Activated naive CD8-positive, alpha-beta T cell (primary cell): Measurements from ENCODE around the gene KLHDC3.
"Not testable (repeated sequence)": the region's sequence is repeated elsewhere in the genome, so short reads cannot be mapped to it uniquely, and the experiment has no call there.

ENCODE experiments used
- H3K27ac Mint-ChIP-seq: one replicate; pipeline ENCODE4 v1.8.0; 2021; ENCODE audit warnings: mixed read lengths
- H3K27me3 Mint-ChIP-seq: one replicate; pipeline ENCODE4 v1.8.0; 2021; ENCODE audit warnings: mixed read lengths
- H3K36me3 Mint-ChIP-seq: one replicate; pipeline ENCODE4 v1.8.0; 2021; ENCODE audit warnings: mixed read lengths
- H3K4me1 Mint-ChIP-seq: one replicate; pipeline ENCODE4 v1.8.0; 2021; ENCODE audit warnings: low read depth, mixed read lengths
- H3K4me3 Mint-ChIP-seq: one replicate; pipeline ENCODE4 v1.8.0; 2021; ENCODE audit warnings: mild to moderate bottlenecking, mixed read lengths
- H3K9me3 Mint-ChIP-seq: one replicate; pipeline ENCODE4 v1.8.0; 2021; ENCODE audit warnings: low read depth, mixed read lengths

Gene KLHDC3

DNA sequence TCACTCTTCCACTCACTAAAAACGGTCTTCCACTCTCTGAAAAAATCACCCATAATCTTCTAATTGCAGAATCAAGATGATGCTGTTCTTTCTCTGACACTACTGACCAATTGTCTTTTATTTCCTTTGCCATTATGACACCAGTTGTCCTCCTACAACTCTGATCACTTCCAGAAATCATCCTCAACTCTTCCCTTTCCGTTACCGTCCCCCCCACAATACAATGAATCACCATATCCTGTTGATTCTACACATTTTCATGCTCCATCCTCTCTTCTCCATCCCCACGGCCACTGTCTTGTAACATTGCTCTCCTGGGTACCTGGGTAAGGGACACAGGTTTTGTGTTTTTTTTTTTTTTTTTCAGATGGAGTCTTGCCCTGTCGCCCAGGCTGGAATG lies 32.2 kb upstream of the KLHDC3 start:
- no peak overlapping the region for H3K4me3 Mint-ChIP-seq
- peak overlapping the region; percentile 29 for H3K27ac Mint-ChIP-seq
- H3K27me3 Mint-ChIP-seq = no peaks in the 10 kb centered on the region
- peaks cover 53% of the 10 kb centered on the region for H3K4me1 Mint-ChIP-seq
- peaks cover 2% of the 10 kb centered on the region for H3K36me3 Mint-ChIP-seq
- H3K9me3 Mint-ChIP-seq = no peaks in the 10 kb centered on the region

DNA sequence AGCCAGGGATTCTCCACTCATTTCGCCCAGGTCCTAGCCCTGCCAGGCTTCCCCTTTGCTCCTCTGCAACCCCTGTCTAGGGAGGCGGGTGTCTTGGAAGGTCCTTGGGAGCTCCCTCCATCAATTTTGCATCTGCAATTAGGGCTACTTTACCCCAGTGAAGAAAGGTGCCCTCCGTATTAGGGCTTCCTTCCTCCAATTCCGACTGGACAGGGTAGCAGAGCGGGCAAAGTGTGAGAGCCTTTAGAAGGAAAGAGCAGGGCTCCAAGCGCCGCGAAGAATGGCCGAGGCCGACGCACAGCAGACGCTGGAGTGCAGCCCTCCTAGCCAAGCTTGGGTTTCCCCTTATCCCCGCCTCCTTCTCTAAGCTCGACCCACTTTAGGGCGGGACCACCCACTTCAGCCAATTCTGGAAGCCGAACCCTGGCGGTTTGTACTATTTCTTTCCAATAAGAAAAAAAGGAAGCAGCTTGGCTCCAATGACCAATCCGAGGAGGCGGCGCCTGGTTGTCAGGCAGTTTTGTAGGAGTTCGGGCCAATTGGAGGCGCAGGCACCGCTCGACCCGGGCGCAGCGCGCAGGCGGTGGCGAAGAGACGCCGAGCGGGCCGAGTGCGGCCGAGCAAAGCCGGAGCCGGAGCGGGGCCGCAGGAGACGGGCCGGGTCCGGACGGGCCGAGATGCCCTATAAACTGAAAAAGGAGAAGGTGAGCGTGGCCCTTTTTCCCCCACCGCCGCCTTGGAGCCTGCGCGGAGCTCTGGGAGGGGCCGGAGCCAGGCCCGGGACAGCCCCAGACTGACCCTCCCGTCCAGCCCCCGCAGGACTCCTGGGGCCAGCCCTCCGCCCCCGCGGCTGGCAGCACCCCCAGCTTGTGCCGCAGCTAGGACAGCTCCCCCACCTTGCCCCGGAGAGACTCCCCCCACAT lies 29.8 kb upstream of the KLHDC3 start, which contains the start of gene PPP2R5D:
Gene PPP2R5D (plus strand): TSS at position 570 of the 923 bp plus-strand sequence. CDS start 108 bp downstream, at position 678.
- no peaks in the 10 kb centered on the region for H3K27me3 Mint-ChIP-seq
- peak within 1 kb of the TSS; percentile 89 for H3K27ac Mint-ChIP-seq
- no peaks in the 10 kb centered on the region for H3K36me3 Mint-ChIP-seq
- peak within 1 kb of the TSS; percentile 93 for H3K4me3 Mint-ChIP-seq
- no peaks in the 10 kb centered on the region for H3K9me3 Mint-ChIP-seq
- H3K4me1 Mint-ChIP-seq = peaks cover 61% of the 10 kb centered on the region

GRCh38 chr6:42984924-42985475 lies 29.0 kb upstream of the KLHDC3 start:
- Mint-ChIP-seq H3K27me3 (no peaks in the 10 kb centered on the region), H3K4me1 (peaks cover 53% of the 10 kb centered on the region), H3K27ac (peak overlapping the region; percentile 81), H3K36me3 (no peaks in the 10 kb centered on the region), H3K4me3 (peak overlapping the region; percentile 93), H3K9me3 (no peaks in the 10 kb centered on the region)

DNA sequence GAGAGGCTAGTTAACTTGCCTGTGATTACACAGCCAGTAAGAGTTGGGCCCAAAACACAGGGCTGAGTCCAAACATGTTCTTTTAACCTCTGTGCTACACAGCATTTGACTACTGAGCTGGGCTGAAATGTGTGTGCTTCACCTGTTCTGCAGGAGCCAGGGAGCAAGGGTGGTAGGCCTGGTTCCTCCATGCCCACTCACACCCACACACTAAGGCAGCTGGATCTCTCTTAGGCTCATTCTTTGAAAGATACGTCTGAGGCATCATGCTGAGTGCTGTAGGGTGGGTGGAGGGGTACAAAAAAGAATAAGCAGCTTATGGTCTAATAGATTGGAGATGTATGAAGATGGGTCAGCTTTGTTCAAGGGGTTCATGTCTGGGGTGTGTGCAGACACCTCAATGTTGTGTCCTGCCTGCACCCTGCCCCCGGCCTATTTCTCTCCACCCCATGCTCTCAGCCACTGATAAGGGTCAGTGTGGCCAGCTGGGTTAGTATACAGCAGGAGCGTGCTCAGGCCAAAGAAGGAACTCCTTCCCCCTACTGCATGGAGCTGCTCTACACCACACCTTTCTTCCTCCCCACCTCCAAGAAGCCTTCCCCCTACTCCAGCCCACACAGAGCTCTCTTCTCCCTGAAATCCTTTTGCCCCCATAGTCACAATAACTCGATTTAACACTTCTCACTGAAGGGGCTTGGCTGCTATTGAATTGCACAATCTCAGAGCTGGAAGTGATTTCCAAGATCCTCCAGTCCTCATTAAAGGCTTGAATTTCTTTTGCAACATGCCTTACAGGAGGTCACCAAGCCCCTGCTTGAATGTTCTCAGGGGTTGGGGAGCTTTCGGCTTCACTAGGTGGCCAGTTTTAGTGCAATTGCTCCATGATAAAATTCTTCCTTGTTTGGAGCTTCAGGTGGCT lies 26.3 kb upstream of the KLHDC3 start:
- H3K4me1 Mint-ChIP-seq = peaks cover 49% of the 10 kb centered on the region
- H3K36me3 Mint-ChIP-seq = no peaks in the 10 kb centered on the region
- H3K4me3 Mint-ChIP-seq = peak overlapping the region; percentile 14
- no peaks in the 10 kb centered on the region for H3K9me3 Mint-ChIP-seq
- no peaks in the 10 kb centered on the region for H3K27me3 Mint-ChIP-seq
- H3K27ac Mint-ChIP-seq = no peak overlapping the region

GRCh38 chr6:42988486-42989020 lies 25.5 kb upstream of the KLHDC3 start:
- Mint-ChIP-seq H3K4me1 (peaks cover 51% of the 10 kb centered on the region), H3K27me3 (no peaks in the 10 kb centered on the region), H3K4me3 (no peak overlapping the region), H3K36me3 (peaks cover 2% of the 10 kb centered on the region), H3K9me3 (no peaks in the 10 kb centered on the region), H3K27ac (no peak overlapping the region)

DNA sequence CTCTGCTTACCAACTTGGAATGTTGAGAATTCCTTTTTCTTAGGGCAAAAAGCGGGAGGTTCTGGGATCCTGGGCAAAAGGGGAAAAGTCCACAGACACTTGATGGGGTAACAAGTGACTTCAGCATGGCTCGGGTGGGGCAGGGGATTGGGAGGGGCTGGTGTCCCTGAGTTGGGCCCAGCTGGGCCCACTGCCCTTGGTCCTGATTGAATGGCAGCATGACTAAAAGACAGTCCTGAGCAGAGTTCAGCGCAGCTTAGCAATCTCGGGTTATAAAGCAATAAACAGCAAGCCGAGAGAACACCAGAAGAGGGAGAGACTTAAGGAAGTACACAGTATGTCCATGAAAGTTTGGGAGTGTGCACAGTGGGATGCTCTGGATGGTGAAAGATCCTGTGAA lies 24.1 kb upstream of the KLHDC3 start:
- Mint-ChIP-seq H3K4me1 (peaks cover 45% of the 10 kb centered on the region), H3K9me3 (no peaks in the 10 kb centered on the region), H3K27me3 (no peaks in the 10 kb centered on the region), H3K27ac (no peak overlapping the region), H3K36me3 (peaks cover 3% of the 10 kb centered on the region), H3K4me3 (no peak overlapping the region)

GRCh38 chr6:42993445-42993844 lies 20.6 kb upstream of the KLHDC3 start:
- Mint-ChIP-seq H3K27me3 (no peaks in the 10 kb centered on the region), H3K36me3 (peaks cover 3% of the 10 kb centered on the region), H3K4me1 (peaks cover 13% of the 10 kb centered on the region), H3K27ac (no peak overlapping the region), H3K9me3 (no peaks in the 10 kb centered on the region), H3K4me3 (no peak overlapping the region)

DNA sequence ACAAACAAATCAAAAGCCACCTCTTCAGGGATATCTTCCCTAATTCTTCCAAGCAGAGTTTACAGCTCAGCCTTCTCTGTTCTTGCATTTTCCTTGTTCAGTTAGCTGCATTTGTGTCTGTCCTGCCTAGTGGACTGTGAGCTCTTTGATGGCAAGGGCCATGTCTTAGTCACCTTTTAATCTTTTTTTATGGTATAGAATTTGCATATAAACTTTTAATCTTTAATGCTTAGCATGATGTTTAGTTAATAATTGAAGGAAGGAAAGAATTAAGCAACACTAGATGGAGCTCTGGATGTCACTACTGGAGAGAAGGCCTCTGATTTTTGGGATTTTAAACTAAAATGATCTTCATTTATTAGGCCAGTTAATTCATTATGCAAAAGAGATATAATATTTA lies 17.5 kb upstream of the KLHDC3 start:
- Mint-ChIP-seq H3K36me3 (peaks cover 3% of the 10 kb centered on the region), H3K9me3 (no peaks in the 10 kb centered on the region), H3K4me1 (peaks cover 4% of the 10 kb centered on the region), H3K27ac (no peak overlapping the region), H3K4me3 (no peak overlapping the region), H3K27me3 (no peaks in the 10 kb centered on the region)

DNA sequence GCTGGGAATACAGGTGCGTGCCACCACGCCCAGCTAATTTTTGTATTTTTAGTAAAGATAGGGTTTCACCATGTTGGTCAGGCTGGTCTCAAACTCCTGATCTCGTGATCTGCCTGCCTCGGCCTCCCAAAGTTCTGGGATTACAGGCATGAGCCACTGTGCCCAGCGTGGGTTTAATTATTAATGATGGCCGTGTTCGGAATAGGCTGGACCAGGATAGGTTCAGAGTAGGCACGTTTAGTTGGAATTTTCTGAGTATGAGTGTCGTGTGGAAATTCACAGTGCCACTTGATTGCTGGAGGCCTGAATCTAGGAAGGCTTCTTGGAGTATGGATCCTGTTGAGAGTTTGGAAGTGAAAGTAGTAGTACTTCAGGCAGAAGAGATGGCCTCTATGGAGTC lies 15.8 kb upstream of the KLHDC3 start:
- not testable (repeated sequence) for H3K4me3 Mint-ChIP-seq, H3K9me3 Mint-ChIP-seq, H3K36me3 Mint-ChIP-seq, H3K27ac Mint-ChIP-seq, H3K27me3 Mint-ChIP-seq, H3K4me1 Mint-ChIP-seq

DNA sequence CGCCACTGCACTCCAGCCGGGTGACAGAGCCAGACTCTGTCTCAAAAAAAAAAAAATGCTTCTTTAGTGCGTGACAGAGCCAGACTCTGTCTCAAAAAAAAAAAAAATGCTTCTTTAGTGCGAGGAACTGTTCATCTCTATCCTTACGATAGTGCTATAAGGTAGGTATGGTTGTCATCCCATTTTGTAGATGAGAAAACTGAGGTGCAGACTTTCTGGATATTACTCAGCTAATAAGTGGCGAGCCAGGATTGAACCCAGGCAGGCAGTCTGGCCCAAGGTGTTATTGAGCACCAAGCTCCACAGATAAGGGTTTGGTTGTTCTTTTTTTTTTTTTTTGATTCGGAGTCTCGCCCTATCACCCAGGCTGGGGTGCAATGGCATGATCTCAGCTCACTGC lies 12.2 kb upstream of the KLHDC3 start:
- no peaks in the 10 kb centered on the region for H3K9me3 Mint-ChIP-seq
- H3K27ac Mint-ChIP-seq = no peak overlapping the region
- H3K36me3 Mint-ChIP-seq = peaks cover 2% of the 10 kb centered on the region
- H3K4me1 Mint-ChIP-seq = peaks cover 3% of the 10 kb centered on the region
- H3K4me3 Mint-ChIP-seq = no peak overlapping the region
- no peaks in the 10 kb centered on the region for H3K27me3 Mint-ChIP-seq

DNA sequence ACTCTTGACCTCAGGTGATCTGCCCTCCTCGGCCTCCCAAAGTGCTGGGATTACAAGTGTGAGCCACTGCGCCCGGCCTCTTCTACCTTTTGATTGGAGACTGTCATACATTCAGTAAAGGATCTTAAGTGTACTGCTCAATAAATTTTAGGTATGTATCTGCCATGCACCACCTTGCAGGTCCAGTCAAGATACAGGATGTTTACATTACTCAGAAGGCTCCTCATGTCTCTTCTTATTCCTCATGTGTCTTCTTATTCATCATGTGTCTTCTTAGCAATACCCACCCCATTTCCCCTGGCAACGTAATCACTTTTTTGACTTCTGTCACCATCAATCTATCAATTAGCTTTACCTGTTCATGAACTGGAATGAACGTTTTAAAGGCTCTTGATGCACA lies 8.2 kb upstream of the KLHDC3 start:
- Mint-ChIP-seq H3K27ac (no peak overlapping the region), H3K9me3 (no peaks in the 10 kb centered on the region), H3K27me3 (no peaks in the 10 kb centered on the region), H3K4me3 (no peak overlapping the region), H3K4me1 (peaks cover 2% of the 10 kb centered on the region), H3K36me3 (peaks cover 2% of the 10 kb centered on the region)

- H3K27ac Mint-ChIP-seq = no peak overlapping the region
- peaks cover 2% of the 10 kb centered on the region for H3K36me3 Mint-ChIP-seq
- H3K9me3 Mint-ChIP-seq = no peaks in the 10 kb centered on the region
- no peak overlapping the region for H3K4me3 Mint-ChIP-seq
- H3K4me1 Mint-ChIP-seq = peaks cover 2% of the 10 kb centered on the region
- no peaks in the 10 kb centered on the region for H3K27me3 Mint-ChIP-seq
These were observed 7.8 kb upstream of the KLHDC3 start for GRCh38 chr6:43006251-43006650.

DNA sequence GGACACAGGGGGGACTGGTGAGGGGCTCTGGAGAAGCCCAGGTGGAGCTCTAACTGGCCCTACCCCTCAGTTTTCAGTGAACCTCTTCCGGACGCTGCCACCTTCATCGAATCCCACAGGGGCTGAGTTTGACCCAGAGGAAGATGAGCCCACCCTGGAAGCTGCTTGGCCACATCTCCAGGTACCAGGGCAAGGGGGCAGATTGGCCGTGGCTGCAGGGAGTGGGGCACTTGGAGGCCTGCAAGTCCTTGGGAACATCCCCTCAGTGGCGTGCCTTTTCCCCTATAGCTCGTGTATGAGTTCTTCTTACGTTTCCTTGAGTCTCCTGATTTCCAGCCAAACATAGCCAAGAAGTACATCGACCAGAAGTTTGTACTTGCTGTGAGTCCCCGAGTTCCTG lies 6.9 kb upstream of the KLHDC3 start:
- H3K4me3 Mint-ChIP-seq = no peak overlapping the region
- peaks cover 2% of the 10 kb centered on the region for H3K36me3 Mint-ChIP-seq
- H3K27me3 Mint-ChIP-seq = no peaks in the 10 kb centered on the region
- no peak overlapping the region for H3K27ac Mint-ChIP-seq
- no peaks in the 10 kb centered on the region for H3K9me3 Mint-ChIP-seq
- H3K4me1 Mint-ChIP-seq = peaks cover 9% of the 10 kb centered on the region

DNA sequence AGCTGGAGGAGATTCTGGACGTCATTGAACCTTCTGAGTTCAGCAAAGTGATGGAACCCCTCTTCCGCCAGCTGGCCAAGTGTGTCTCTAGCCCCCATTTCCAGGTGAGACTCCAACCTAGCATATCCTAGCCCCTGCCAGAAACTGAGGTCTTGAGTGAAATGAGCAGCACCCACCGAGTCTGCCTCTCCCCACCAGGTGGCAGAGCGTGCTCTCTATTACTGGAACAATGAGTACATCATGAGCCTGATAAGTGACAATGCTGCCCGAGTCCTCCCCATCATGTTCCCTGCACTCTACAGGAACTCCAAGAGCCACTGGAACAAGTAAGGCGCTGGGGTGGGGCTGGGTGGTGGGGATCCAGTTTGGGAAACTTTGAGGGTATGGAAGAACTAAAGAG lies 4.9 kb upstream of the KLHDC3 start:
- Mint-ChIP-seq H3K4me1 (peaks cover 27% of the 10 kb centered on the region), H3K36me3 (peaks cover 2% of the 10 kb centered on the region), H3K4me3 (no peak overlapping the region), H3K27me3 (no peaks in the 10 kb centered on the region), H3K27ac (peak overlapping the region; percentile 22), H3K9me3 (no peaks in the 10 kb centered on the region)

GRCh38 chr6:43011207-43011606 lies 2.8 kb upstream of the KLHDC3 start:
- peak overlapping the region; percentile 92 for H3K4me3 Mint-ChIP-seq
- no peaks in the 10 kb centered on the region for H3K27me3 Mint-ChIP-seq
- H3K36me3 Mint-ChIP-seq = no peaks in the 10 kb centered on the region

More at GRCh38 chr6:43011207-43011606, 2.8 kb upstream of the KLHDC3 start:
- Mint-ChIP-seq H3K9me3 (no peaks in the 10 kb centered on the region), H3K27ac (no peak overlapping the region), H3K4me1 (peaks cover 42% of the 10 kb centered on the region)
